GM21390 (cell line): ENCODE measurements around the gene CRELD1.
A peak's percentile ranks its signal among the peaks of the same experiment; 100 is the strongest.
"Not testable (repeated sequence)": the region's sequence is repeated elsewhere in the genome, so short reads cannot be mapped to it uniquely, and the experiment has no call there.

Source experiments
- ATAC-seq: cut with Tn5 transposase; IDR thresholded peaks from one replicate; pipeline ENCODE4 v1.9.1; 2021; ENCODE audit not compliant: unreplicated experiment

CRELD1 gene

GRCh38 chr3:9932843-9933560 lies 632 bp upstream of the CRELD1 start:
- peak; percentile 64 for ATAC-seq

DNA sequence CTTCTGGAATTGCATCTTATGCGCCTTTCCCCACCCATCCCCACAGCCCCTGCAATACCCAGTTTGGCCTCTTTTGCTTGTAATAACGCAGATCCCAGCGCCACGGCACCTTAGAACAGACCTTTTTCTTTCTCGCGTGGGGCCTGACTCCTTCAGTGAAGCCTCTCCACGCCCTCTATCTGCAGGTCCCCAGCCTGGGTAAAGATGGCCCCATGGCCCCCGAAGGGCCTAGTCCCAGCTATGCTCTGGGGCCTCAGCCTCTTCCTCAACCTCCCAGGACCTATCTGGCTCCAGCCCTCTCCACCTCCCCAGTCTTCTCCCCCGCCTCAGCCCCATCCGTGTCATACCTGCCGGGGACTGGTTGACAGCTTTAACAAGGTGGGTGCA lies 594 bp downstream of the CRELD1 start:
- ATAC-seq = no peak

- no peak for ATAC-seq
Observed at GRCh38 chr3:9934993-9935392, 1.4 kb downstream of the CRELD1 start.

DNA sequence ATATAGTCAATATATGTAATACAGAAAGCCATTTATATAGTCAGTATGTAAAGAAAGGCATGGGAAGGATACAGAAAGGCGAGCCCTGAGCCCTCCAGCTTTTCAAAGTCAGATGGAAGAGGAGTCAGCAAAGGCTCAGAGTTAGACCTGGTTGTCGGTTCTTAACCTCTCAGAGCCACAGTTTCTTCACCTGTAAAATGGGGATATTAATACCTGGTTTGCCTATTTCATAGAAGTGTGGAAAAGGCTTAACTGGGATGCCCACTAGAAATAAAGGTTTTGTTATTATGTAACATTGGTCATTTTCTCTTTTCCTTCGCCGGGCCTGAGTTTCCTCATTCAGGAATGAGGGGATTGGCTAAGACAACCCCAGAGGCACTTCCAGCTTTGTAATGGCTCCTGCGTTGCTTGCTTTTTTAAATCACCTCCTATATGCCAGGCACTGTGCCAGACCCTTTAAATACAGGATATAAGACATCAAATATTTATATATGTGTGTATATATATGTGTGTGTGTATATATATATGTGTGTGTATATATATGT lies 2.4 kb downstream of the CRELD1 start:
- no peak for ATAC-seq

DNA sequence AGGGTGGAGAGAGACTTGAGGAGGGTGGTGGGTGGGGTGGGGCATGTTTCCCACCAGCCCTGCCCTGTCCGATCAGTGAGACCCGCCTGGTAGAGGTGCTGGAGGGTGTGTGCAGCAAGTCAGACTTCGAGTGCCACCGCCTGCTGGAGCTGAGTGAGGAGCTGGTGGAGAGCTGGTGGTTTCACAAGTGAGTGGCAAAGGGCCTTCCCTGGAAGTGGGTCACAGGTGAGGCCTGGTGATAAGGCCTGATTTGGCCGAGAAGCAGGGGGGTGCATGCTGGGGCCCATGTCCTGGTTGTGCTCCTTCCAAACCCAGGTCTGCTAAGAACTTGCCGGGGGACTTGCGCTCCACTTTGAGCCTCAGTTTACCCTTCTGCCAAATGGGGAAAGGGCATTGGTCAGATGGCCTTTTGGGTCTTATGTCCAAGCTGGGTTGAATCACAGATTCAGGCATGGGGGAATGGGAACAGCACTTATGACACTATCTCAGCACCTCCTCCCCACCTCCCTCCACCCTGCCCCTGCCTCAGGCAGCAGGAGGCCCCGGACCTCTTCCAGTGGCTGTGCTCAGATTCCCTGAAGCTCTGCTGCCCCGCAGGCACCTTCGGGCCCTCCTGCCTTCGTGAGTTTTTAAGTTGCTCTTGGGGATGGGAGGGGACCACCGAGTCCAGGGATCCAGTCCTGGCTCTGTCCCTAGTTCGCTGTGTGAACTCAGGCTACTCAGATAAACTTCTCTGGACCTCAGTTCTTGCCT lies 4.0 kb downstream of the CRELD1 start:
- no peak for ATAC-seq

DNA sequence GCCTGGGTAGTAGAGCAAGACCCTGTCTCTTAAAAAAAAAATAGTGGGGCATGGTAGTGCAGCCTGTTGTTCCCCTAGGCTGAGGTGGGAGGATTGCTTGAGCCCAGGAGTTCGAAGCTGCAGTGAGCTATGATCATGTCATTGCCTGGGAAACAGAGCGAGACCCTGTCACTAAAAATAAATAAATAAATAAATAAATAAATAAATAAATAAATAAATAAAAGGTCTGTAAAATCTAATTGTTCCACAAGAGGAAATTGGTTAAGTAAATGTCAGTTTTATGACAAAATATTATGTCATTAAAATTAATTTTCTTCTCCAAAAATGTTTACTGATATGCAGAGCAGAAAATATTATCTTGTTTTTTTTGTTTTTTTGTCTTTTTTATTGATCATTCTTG lies 5.3 kb downstream of the CRELD1 start:
- no peak for ATAC-seq

DNA sequence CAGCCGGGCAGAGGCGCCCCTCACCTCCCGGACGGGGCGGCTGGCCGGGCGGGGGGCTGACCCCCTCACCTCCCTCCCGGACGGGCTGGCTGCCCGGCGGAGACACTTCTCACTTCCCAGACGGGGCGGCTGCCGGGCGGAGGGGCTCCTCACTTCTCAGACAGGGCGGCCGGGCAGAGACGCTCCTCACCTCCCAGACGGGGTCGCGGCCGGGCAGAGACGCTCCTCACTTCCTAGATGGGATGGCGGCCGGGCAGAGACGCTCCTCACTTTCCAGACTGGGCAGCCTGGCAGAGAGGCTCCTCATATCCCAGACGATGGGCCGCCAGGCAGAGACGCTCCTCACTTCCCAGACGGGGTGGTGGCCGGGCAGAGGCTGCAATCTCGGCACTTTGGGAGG lies 6.3 kb downstream of the CRELD1 start:
- ATAC-seq = not testable (repeated sequence)

GRCh38 chr3:9940746-9941145 lies 7.1 kb downstream of the CRELD1 start:
- ATAC-seq = no peak

GRCh38 chr3:9942164-9942563 lies 8.5 kb downstream of the CRELD1 start:
- ATAC-seq = no peak

DNA sequence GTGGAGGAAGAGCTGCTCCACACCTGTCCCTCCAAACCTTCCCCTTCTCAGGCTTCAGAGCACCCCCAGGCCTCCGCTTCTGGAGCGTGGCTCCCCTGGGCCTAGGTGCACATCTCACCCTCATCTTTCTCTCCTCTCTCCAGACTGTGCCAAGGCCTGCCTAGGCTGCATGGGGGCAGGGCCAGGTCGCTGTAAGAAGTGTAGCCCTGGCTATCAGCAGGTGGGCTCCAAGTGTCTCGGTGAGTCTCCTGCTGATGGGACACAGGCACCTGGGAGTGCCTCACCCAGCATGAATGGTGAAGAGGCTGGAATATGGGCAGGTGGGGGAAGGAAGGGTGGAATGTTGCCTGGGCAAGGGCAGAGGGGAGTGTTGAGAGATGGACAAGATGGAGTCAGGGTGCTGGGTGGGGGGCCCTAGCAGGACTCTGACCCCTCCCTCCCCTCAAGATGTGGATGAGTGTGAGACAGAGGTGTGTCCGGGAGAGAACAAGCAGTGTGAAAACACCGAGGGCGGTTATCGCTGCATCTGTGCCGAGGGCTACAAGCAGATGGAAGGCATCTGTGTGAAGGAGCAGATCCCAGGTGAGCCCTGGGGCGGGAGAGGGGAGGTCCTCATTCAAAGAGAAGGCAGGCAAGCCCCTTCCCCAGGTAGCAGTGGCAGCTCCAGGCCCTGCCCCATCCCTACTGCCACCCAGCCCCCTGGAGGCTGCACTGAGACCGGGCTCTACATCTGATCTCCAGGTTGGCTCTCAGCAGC lies 9.5 kb downstream of the CRELD1 start:
- ATAC-seq = no peak

DNA sequence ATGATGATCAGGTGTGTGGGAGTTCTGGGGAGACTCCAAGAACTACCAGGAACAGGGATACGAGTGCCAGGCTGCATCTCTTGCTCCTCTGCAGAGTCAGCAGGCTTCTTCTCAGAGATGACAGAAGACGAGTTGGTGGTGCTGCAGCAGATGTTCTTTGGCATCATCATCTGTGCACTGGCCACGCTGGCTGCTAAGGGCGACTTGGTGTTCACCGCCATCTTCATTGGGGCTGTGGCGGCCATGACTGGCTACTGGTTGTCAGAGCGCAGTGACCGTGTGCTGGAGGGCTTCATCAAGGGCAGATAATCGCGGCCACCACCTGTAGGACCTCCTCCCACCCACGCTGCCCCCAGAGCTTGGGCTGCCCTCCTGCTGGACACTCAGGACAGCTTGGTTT lies 10.6 kb downstream of the CRELD1 start:
- no peak for ATAC-seq

DNA sequence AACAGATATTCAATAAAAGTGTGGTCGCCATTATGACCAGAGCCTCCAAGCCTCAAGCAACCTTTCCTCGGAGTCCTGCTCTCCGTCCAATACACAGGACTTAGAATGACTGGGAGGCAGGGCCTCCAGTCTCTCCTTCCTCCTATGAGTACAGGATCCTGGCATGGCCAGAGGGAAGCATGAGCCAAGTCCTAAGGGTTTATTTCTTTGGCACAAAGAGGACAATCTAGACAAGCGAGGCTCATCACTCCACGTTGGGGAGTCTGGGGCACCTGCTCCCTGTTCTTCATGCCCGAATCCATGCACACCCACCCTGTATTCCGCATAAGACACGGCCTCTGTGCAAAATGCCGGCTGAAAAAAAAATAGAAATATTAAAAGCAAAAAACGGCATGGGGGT lies 11.7 kb downstream of the CRELD1 start:
- no peak for ATAC-seq

GRCh38 chr3:9946112-9947024 lies 12.7 kb downstream of the CRELD1 start:
- ATAC-seq = no peak

DNA sequence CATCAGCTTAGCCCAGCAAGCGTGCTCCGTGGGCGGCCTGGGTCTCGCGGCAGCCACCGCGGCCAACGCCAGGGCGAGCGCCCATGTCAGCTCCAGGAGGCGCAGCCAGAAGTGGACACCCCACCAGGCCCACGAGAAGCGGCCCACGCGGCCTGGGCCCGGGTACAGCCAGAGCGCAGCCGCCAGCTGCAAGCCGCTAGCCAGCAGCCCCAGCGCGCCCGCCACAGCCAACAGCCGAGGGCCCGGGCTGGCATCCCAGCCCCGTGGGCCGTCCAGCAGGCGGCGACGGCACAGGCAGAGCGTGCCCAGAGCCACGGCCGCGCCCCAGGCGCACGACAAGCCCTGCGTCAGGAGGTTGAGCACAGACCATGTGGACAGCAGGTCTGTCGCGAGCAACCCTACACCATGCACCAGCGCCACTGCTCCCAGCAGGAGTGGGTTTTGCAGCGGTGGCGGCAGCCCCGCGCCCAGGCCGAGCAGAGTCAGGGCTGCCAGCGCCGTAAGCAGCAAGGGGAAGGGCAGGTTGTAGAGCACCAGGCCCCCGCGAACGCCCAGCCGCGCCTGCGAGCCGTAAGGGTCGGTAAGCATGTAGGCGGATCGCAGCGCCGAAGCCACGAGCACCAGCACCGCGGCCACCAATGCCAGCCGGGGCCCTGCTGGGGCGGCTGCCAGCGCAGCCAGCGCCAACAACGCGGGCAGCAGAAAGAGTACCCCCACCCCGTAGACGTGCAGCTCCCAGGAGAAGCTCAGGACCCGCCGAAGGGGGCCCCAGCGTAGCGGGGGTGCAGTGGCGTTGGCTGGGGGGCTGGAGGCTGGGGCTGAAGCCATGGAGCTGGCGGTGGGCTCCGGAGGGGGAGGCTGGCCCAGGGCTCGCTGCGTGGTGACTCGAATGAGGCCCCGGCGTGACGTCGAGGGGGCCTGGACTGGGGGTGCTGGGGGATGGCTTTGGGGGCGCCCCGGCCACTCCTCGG lies 13.7 kb downstream of the CRELD1 start:
- no peak for ATAC-seq

GRCh38 chr3:9948586-9948985 lies 15.0 kb downstream of the CRELD1 start:
- ATAC-seq = no peak

GRCh38 chr3:9949115-9949514 lies 15.5 kb downstream of the CRELD1 start:
- ATAC-seq = no peak

DNA sequence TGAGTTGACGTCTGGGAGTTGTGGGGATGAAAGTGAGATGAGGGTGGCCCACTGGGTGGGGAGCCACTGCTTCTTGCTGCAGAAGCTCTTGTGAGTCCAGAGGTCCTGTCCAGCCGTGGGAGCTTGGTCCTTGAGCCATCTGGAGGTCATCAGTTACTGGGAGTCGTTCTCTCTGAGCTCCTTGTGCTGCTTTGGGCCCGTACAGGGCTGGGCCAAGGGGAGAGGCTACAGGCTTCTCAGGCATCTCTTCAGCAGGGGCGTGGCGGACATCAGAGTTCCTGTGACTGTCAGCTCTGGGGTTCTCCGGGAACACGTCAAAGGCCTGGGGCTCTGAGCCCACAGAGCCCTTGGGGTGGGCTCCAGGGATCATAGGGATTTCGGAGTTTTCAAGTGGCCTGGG lies 16.0 kb downstream of the CRELD1 start:
- no peak for ATAC-seq

- peak; percentile 46 for ATAC-seq
Observed at GRCh38 chr3:9951126-9951525, 17.5 kb downstream of the CRELD1 start.

GRCh38 chr3:9951598-9951961 lies 17.9 kb downstream of the CRELD1 start:
- ATAC-seq = peak; percentile 24
